Activated gamma-delta T cell (primary cell): ENCODE measurements around the gene CADM2.
"Not testable (repeated sequence)": the region's sequence is repeated elsewhere in the genome, so short reads cannot be mapped to it uniquely, and the experiment has no call there.

Source experiments
- DNase-seq: peaks from one replicate; lab custom pipeline; 2025; lab: John Stamatoyannopoulos, UW

Gene CADM2

DNA sequence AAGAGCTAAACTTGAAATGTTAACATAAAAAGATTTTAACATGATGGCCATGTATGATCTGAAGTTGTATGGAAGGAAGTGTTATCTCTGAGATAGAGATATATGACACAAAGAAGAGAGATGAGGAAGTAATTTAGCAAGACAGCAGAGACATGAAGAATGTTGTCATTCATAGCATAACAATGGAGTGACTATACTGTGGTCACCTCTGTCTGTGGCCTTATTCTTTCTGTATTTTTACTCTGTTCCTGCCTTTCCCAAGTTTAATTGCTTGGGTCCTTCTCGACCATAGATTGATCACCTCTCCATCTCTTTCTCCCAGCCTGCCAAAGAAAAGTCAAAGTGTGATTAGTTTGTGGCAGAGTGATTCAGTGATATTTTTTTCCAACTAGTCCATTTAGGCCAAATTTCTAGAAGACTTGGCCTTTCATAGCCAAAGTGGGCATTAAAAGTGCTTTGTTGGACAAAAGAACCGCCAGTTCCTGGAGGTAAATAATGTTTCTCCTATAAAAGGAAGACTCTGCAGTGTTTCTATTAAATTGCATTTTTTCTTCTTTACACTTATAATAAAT lies 711.9 kb downstream of the CADM2 start:
- no peak for DNase-seq

DNA sequence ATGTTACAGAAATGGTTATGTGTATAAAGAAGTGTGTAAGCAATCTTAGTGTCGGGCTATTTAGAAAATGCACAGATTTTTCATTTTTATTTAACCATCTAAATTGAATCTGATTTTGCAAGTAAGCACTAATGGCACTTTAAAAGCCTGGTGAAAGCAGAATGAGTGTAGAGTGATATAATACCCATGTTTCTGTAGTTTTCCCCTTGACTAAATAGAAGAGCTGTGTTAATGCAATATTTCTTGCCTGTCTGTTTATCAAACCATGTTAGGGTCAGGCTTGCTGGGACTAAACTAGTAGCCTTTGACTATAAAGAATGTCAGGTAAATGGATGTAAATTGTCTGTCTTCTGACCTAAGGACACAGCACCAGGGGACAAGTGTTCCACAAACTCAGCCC lies 714.0 kb downstream of the CADM2 start:
- no peak for DNase-seq

DNA sequence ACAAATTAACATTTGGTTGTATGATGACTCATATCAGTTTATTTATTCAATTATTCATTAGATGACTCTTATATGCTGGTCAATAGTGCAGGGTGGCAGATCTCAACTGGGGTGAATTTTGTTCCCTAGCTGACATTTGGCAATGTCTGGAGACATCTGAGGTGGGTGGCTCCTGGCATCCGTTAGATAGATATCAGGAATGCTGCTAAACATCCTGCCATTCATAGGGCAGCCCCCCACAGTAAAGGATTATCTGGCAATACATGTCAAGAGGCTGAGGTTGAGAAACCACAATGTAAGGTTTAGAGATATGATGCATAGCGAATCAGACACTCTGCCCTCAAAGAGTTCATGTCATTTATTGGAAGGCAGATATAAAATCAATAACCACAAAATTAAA lies 719.9 kb downstream of the CADM2 start:
- no peak for DNase-seq

DNA sequence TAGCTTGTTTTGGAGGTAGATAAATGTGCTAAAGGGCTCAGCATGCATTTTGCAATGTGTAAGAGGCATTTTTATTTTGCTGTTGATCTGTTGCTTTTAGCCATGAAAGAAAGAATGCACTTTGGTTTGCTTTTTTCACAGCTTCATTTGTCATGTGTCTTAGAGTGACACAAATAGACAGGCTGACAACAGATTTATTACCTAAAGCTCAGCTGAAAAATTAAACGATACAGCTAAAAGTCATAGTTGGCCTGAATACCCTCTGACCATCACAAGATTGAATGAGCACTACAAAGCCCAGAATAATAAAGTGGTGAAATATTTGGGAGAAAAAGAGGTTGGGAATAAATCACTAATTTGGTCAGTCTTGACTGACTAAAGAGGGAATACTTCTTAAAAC lies 723.1 kb downstream of the CADM2 start:
- no peak for DNase-seq

DNA sequence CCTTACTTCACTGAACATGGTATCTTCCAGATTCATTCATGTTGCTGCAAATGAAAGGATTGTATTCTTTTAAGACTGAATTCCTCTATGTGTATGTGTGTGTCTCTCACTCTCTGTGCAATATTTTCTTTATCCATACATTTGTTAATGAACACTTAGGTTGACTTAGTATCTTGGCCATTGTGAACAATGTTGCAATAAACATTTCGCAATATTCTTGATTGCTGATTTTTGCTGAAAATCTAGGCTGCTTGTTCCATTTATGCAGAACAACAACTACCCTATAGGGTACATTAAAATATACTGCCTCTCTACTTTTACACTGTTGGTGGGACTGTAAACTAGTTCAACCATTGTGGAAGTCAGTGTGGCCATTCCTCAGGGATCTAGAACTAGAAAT lies 732.4 kb downstream of the CADM2 start:
- DNase-seq, result no peak

DNA sequence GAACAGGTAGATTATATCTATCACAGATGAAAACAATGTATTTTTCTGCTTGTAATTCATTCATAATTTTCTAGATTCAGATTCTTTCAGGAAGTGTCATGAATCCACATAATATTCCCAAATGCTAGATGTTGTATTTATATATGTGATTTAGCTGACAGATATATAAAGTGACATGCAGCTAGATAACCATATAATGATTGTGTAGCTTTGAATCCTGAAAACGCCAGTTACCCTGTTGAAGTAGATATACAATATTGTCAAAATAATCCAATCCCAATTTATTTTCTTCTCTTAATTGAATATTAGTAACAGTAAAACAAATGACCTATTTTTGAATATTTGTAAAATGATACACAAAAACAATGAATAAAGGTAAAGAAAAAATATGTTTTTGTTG lies 738.4 kb downstream of the CADM2 start:
- no peak for DNase-seq

DNA sequence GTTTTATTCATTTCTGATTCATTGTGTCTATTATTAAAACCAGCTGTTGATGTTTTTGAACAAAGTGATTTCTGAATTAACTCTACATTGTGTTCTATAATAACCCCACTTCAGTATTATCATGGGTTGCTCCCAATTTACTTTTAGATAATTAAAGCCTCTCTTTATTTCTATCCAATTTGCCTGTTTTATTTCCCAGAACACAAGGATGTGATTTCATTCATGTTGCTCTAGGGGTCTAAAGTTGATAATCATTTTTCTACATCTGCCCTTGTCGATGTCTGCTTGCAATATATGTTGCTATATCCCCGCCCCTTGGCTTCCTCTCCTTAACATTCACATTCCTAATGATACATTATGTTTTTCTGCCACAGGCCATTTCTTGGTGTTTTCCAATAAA lies 747.3 kb downstream of the CADM2 start:
- DNase-seq, result no peak

DNA sequence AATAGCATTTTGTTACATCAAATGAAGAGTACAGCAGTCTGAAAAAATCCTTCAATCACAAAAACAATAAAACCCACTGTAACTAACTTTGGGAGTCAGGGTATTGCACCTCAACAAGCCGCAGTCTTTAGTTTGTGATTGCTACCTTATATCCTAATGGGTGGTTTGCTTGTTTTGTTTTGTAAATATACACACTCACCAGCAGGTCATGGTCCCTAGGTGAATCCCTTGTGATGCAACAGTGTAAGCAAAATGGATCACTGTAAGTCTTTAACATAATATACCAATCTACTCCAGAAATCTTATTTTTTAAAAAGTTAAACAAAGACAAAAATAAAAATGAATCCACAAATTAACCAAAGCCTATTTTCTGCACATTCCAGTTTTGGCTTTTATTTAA lies 749.5 kb downstream of the CADM2 start:
- not testable (repeated sequence) for DNase-seq

DNA sequence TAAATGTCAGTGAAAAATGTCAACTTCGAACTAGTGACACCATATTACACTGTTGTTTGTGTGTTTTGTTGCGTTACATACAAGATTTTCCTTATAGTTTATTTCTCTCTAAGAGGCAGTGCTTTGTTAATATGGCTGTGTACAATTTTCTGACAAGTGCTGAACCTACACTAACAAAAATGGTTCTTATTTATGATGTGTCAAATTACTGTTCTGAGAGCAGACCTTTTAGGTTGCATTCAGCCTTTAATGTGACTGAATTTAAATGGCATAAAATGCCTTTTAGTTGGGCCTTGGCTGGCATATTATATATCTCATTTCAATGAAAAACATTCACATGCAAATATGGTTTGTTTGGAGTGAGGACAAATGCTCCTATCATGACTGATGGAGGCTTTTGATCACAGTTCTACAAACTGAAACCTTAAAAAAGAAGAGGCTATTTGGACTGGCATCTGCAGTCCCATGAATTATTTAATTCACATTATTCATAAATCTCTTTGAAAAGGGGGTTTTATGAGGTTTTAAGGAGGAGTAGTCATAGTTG lies 750.6 kb downstream of the CADM2 start:
- DNase-seq, result no peak

DNA sequence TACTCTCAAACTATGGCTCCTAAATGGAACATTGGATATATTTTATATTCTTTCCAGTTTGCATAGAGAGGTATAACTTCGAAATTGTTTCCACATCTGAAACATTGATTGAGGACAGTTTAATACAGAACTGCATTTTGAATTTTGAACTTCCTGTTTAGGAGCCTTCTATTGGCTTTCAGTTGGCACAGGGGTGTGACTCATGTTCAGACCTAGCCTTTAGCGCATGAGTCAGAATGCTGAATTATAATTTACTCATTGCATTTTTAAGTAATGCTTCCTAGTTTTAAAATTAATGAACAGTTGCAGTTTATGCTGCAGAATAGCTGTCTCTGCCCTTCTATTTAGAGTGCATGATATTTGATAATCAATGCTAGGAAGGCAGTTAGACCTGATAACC lies 751.7 kb downstream of the CADM2 start:
- DNase-seq, result no peak

DNA sequence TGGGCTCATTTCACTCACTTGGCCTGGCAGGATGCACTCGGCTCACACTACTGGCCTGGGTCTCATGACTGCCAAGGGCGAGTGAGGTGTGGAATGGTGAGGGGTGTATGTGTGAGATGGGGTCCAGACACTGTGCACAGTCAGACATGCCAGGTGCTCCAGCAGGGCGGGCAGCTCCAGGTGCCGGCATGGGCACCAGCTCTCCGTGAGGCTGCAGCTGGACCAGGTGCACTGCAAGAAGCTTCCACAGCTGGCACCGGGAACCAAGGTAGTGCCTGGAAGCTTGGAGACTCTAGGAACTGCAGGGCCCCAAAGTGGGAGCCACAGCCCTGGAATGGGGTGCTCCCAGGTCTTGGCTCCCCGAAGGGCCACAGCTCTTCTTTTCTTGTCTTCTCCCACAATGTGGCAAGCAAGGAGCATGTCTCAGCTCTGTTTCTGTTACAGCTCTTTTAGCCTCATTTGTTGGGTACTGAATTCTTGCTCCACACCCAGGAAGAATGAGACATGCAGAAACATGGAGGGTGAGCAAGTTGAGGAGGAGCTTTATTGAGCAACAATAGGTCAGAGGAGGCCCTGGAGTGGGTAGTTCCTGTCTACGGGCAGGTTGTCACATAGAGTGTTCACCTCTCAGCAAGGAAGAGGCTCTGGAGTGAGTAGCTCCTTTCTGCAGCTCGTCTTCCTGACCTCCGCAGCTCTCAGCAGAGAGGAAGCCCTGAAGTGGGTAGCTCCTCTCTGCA lies 762.8 kb downstream of the CADM2 start:
- no peak for DNase-seq

DNA sequence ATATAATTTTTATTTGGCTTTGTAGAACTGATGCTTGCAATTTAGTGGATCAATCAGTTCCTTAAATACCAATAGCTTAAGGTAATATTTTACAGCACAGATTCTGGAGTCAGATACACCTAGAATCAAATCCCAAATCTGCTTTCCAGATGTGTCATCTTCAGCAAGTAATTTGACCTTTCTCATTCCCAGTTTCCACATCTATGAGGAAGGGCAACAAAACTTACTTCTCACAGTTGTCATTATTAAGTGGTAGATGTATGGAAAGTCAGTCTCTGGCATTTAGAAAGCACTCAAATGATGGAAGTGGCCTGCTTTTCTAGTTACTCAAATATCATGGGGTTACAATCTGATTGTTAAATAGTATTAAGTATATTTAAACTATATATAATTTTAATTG lies 767.0 kb downstream of the CADM2 start:
- DNase-seq, result no peak

DNA sequence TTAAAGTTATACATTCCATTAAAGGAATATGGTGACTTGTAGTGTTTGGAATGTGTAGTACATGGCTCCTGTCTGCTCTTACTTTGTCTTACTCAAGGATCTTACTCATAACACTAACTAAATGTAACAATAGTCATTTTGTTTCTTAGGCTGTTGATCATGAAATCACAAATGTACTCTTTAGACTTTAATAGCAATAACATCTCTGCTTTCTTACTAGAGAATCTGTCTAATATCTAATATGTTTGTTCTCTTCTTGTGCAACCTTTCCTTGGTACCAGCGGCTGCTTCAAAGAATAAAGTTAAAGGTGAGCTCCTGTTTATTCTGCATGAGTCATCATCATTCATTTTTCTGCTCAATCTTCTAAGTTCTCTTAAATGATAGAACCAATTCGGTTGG lies 767.5 kb downstream of the CADM2 start:
- DNase-seq, result no peak

DNA sequence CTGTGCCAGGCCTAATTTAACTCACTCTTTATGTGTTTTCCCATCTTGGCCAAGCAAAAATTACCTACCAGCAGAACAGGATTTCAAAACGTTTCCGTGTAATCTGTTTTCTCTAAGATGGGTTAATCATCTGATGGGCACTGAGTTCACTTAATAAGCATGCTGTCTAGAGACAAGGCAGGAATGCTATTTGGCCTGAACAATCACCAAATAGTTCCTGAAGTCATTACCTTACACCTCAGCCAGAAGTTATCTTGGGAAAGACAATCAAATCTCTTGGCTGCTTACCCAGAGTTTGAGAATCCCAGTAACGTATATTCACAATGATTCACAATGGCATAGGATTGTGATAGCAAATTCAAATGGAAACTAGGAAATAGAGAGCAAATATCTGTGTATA lies 779.1 kb downstream of the CADM2 start:
- no peak for DNase-seq

DNA sequence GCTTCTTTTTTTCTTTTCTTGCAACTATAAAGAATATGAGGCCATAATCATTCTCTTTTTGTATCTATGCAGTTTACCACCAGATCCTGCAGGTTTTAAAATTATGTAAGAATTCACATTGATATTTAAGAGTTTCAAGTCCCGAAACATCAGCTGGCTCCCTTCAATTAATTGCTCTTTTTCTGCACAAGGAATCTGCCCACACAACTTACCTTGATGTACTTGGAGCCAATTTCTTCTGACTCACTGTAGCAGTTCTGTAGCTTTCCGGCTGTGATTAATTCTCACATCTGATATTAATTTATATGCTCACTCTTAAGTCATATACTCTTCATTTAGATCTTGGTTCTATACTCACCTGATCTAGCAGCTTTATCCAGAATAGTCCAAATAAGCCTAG lies 781.8 kb downstream of the CADM2 start:
- DNase-seq, result no peak

DNA sequence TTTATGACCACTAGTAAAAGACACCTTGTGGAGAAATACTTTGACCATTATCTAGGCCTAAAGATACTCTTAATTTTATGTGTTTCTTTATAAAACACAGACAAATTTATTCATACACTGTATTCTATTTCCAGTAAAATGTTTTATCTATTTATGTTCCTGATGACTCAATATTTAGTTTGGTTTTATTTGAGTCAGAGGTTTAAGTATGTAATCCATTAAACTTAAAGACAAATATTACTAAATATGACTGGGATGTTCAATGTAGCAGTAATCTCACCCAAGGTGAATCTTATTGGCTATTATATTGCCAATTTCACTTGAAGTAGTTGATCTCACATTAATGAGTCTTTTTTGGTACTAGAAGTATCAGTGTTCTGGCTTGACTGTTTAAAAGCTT lies 799.7 kb downstream of the CADM2 start:
- DNase-seq, result no peak

DNA sequence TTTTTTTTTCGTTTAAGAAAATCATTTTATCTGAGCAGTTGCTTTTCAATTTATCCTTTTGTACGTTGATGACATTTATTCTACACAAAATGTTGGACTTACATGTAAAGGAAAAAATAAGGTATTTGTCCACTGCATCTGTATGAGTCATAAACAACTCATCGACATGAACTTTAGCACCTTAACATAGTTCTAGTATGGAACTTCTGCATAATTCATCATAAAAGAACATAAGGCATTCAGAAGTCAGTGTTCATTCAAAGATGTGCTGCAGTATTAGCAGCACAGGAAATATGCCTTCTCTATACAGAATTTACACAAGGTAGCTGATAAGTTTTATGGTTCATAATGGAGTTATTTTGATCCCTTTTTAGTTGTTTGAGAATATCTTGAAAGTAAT lies 801.6 kb downstream of the CADM2 start:
- no peak for DNase-seq

DNA sequence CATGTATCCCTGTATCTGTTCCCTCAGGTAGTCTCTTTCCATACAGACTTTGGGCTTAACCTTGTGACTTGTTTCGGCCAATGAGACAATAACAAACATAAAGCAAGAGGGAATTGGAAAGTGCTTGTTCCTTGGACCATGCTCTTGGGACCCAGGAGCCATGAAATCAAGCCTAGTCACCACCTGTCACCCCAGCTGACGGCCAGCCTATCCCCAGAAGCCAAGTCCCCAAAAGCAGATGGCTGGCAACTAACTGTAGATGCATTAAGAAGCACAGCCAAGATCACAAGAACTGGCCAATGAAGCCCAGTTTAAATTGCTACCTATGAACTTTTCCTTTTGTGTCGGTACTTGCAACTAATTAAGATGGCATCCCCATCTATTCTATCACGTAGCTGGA lies 822.0 kb downstream of the CADM2 start:
- DNase-seq, result no peak

DNA sequence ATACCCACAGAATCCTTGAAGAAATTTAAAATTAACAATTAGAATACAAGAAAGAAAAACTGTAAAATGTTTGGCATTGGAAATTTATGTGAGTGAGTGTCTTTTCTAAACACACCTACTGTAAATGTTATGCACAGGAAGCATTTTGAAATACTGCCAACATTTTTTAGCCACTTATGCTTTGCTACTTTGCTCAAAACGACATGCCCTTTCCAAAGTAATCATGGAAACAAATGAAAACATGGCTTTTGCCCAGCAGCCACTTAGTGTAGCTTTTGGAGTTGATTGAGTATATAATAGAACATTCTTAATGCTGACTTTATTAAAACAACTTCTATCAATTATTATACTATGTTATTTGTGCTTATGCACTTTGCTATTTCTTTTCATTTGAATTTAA lies 823.0 kb downstream of the CADM2 start:
- no peak for DNase-seq

DNA sequence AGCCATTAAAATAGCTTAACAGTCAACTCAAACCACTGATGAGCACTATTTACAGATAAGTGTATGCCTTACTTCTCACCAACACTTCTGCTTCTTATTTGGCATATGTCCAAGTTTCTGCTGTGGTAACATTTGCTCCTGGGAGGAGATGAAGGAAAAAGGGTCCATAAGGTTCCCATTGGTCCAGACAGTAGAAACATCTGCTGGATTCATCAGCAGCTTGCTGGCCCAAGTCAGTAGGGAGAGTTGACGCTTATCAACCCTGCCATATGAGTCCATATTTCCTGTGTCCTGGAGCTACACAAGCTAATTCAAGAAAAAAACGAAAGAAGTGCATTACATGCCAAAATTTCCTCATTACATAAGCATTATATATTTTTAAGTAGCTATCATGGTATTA lies 824.5 kb downstream of the CADM2 start:
- DNase-seq, result no peak

DNA sequence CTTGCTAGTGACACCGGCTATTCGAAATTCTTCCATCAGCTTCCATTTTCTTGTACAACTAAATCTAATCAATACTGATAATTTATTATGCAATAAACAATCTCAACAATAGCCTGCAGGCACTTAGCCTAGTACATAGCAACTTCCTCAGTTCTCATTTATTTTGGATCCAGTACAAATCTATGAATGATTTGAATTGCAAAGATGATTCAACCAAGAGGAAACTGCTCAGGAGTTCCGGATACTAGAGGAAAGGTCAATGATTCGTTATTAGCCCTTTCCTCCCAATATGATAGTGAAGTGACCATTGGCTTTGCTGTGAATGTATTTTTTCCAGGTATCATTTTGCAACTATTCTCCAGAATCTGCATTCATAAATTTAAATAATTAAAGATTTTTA lies 827.0 kb downstream of the CADM2 start:
- DNase-seq, result no peak

DNA sequence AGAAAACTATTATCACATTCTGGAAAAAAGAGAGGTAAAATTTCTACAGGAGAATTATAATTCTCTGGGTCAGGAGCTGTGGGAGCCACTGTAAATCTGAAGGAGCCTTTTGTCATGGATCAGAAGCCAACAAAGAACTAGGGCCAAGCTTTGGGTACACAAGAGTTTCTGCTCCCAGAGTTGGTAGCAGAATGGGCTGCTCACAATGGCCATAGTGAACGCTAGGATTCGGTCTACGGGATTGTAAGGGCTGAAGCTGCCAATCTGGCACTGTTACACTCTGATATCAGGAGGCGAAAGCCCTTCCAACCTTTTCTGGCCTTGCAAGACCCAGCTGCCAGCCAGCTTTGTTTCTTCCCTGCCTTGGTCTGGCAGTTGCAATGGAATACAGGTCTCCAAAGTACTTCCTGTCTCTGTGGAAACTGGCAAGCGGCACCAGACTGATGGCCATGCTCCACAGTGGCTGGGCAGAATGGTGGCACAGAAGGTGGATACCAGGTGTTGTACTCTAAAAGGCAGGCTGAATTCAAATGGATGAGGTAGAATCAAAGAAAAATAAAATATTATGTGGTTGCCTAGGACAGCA lies 831.7 kb downstream of the CADM2 start:
- DNase-seq, result no peak

DNA sequence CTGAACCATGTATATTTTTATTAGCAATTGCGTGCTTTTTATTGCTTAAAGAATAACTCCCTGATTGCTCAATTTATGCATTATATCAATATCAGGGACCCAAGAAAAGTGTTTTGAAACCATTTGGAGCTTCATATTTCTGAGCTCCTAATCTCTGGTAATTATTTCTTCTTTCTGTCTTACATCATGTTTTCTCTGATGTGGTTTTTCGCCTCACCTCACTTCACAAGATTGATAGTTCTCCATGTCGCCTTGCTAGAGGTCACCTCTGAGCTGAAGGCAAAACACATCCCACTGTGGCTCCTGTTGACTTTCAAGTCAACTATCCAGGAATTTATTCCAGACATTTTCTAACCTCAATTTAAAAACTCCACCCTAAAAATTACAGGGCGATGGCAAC lies 837.4 kb downstream of the CADM2 start:
- DNase-seq, result no peak

DNA sequence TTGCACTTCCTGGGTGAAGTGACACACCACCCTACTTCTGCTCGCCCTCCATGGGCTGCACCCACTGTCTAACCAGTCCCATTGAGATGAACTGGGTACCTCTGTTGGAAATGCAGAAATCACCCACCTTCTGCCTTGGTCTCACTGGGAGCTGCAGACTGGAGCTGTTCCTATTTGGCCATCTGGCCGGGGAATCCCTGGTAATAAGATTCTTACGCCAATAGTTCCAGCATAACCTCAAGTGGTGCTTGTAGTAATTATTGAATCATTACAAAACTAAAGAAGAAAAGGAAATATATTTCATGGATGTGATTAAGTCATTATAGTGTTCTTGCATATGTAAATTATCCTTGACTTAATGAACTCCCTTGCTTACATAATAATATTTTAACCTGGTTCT lies 841.9 kb downstream of the CADM2 start:
- no peak for DNase-seq
